Loucy (cell line): ENCODE measurements around the gene MEAK7.

ENCODE experiments used
- H2AFZ ChIP-seq: fragments of 200-600 bp; sonication (generic); 2 replicates; pipeline ENCODE4 v1.6.0; 2016; ENCODE audit warnings: antibody characterized with exemption, mild to moderate bottlenecking, low read length, moderate library complexity
- H3F3A ChIP-seq: fragments of 200-600 bp; 2 replicates; pipeline ENCODE4 v1.6.0; 2016; ENCODE audit warnings: antibody characterized with exemption, low read depth, mild to moderate bottlenecking
- H3K27me3 ChIP-seq: fragments of 200-600 bp; sonication (generic); 2 replicates; pipeline ENCODE4 v1.6.1; 2014; ENCODE audit warnings: low read length, mild to moderate bottlenecking; ENCODE audit not compliant: insufficient read depth, poor library complexity, severe bottlenecking
- H3K36me3 ChIP-seq: fragments of 200-600 bp; sonication (generic); 2 replicates; pipeline ENCODE4 v1.6.1; 2016; ENCODE audit warnings: low read length; ENCODE audit not compliant: insufficient read depth
- H3K4me1 ChIP-seq: fragments of 200-600 bp; sonication (generic); 2 replicates; pipeline ENCODE4 v1.5.1; 2014; ENCODE audit warnings: low read length, mild to moderate bottlenecking; ENCODE audit not compliant: insufficient read depth, poor library complexity, severe bottlenecking
- H3K4me2 ChIP-seq: fragments of 200-600 bp; sonication (generic); 2 replicates; pipeline ENCODE4 v1.6.0; 2014; ENCODE audit warnings: antibody characterized with exemption, low read length, low read depth, mild to moderate bottlenecking; ENCODE audit not compliant: poor library complexity, severe bottlenecking
- H3K4me3 ChIP-seq: fragments of 200-600 bp; sonication (generic); 2 replicates; pipeline ENCODE4 v1.5.1; 2014; ENCODE audit warnings: low read length, mild to moderate bottlenecking, mixed read lengths; ENCODE audit not compliant: poor library complexity, severe bottlenecking
- H3K79me2 ChIP-seq: fragments of 200-600 bp; sonication (generic); 2 replicates; pipeline ENCODE4 v1.6.1; 2014; ENCODE audit warnings: low read length; ENCODE audit not compliant: insufficient read depth
- H3K9ac ChIP-seq: fragments of 200-600 bp; sonication (generic); 2 replicates; pipeline ENCODE4 v1.6.0; 2014; ENCODE audit warnings: mild to moderate bottlenecking, low read depth, low read length, moderate library complexity; ENCODE audit not compliant: poor library complexity, severe bottlenecking
- H3K9me2 ChIP-seq: fragments of 200-600 bp; sonication (generic); replicated peaks from 2 replicates; pipeline ENCODE4 v1.6.1; 2016; ENCODE audit warnings: low read depth, low read length, mixed read lengths
- H3K9me3 ChIP-seq: fragments of 200-600 bp; sonication (generic); 2 replicates; pipeline ENCODE4 v1.6.1; 2014; ENCODE audit warnings: mild to moderate bottlenecking, antibody characterized with exemption, low read length, low read depth; ENCODE audit not compliant: insufficient read depth
- H4K20me1 ChIP-seq: fragments of 200-600 bp; sonication (generic); 2 replicates; pipeline ENCODE4 v1.6.0; 2014; ENCODE audit warnings: antibody characterized with exemption, low read length, mild to moderate bottlenecking; ENCODE audit not compliant: insufficient read depth, poor library complexity, severe bottlenecking
- EZH2phosphoT487 ChIP-seq: fragments of 200-600 bp; IDR thresholded peaks from 2 replicates; pipeline ENCODE4 v1.6.1; 2018; ENCODE audit warnings: antibody characterized with exemption, mild to moderate bottlenecking, moderate library complexity, borderline replicate concordance
- TF ChIP-seq, protein P1 (sequence below): fragments of 200-600 bp; sonication (generic); conservative IDR thresholded peaks from 2 replicates; pipeline ENCODE4 v1.5.1; 2014; ENCODE audit warnings: mild to moderate bottlenecking, antibody characterized with exemption, low read length

MEAK7 gene

DNA sequence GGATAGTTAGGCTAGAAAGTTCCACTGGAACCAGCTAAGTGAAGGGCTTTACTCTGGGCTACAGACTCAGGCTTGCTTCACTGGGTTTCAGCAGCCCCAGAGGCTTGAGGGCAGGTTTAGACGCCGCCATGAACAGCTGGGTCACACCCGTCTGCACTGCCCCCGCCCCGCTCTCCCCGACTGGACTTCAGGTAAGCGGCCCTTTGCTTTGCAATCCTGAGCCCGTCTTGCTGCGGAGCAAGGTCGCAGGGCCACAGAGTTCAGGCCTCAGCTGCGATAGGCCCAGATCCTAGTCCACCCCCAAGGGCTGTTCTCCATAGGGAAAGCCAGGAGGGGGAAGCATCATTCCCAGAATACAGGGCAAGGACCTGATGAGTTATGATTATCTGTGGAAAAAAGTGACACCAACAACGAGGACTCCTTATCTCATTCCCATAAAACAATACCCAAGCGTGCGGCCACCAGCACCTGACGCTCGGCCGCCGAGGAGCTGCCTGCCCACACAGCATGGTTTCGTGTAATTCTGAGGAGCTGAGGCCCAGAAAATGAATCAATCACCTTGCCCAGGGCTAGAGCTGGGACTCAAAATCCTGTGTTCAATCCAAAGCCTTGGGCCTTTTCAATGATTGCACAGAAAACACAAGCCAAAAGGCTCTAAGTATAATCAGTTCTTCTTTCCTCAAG is 20.4 kb downstream of the MEAK7 start:
- Histone ChIP-seq H3K27me3 (no peaks in the 10 kb centered on the region), H4K20me1 (no peaks in the 10 kb centered on the region), H2AFZ (no peak overlapping the region), H3K9ac (no peak overlapping the region), H3K4me2 (no peak overlapping the region), H3K4me1 (peaks cover 2% of the 10 kb centered on the region), H3K9me3 (no peaks in the 10 kb centered on the region), H3K36me3 (no peaks in the 10 kb centered on the region), H3K79me2 (no peaks in the 10 kb centered on the region), H3F3A (no peaks in the 10 kb centered on the region), H3K4me3 (no peak overlapping the region), H3K9me2 (no peaks in the 10 kb centered on the region)
- TF ChIP-seq, protein P1, sequence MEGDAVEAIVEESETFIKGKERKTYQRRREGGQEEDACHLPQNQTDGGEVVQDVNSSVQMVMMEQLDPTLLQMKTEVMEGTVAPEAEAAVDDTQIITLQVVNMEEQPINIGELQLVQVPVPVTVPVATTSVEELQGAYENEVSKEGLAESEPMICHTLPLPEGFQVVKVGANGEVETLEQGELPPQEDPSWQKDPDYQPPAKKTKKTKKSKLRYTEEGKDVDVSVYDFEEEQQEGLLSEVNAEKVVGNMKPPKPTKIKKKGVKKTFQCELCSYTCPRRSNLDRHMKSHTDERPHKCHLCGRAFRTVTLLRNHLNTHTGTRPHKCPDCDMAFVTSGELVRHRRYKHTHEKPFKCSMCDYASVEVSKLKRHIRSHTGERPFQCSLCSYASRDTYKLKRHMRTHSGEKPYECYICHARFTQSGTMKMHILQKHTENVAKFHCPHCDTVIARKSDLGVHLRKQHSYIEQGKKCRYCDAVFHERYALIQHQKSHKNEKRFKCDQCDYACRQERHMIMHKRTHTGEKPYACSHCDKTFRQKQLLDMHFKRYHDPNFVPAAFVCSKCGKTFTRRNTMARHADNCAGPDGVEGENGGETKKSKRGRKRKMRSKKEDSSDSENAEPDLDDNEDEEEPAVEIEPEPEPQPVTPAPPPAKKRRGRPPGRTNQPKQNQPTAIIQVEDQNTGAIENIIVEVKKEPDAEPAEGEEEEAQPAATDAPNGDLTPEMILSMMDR: no peak
- no peak for TF ChIP-seq EZH2phosphoT487

DNA sequence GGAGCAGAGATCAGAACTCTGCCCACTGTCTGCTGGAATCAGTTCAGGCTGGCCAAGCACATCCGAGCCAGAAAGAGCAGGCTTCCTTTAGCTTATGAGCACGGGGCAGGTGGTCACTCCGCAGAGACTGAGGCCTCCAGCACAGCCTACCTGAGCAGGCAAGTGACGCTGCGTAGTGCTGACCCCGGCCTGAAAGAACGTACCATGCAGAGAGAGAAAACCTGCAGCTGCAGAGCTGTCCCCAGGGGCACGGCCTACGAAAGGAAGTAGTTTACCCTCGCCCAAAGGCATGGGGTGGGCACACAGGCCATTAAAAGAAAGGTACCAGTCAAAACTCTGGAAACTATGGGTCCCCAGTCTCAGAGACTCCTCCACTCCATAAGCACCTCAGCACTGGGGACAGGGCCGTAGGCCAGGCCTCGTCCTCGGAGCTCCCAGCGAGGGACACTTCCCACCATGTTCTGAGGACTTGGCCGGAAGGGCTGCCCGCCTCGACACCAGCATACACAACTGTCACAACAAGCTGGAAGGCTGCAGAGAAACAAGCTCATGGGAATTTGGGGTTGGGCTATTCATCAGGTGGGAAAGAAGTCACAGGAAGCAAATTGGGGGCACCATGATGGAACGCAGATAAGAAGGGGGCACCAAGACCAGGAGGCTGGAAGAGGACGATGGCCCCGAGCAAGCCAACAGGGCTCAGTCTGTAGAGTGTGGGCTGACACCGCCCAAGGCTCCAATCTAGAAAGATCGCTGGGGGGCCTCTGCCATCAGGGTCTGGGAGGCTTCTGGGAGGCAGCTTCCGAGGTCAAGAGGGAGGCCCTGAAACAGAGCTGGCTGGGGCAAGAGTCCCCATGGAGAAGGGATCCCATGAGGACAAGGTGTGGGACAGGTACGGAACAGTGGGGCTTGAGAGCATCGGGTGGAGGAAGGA is 21.2 kb downstream of the MEAK7 start:
- no peak overlapping the region for H3K4me3 ChIP-seq
- H3K36me3 ChIP-seq: no peaks in the 10 kb centered on the region
- no peaks in the 10 kb centered on the region for H3K79me2 ChIP-seq
- H3K4me1 ChIP-seq: no peaks in the 10 kb centered on the region
- H2AFZ ChIP-seq: no peak overlapping the region
- no peak overlapping the region for H3K9ac ChIP-seq
- TF ChIP-seq EZH2phosphoT487: no peak
- TF ChIP-seq, protein P1: no peak
- H3K27me3 ChIP-seq: no peaks in the 10 kb centered on the region
- H4K20me1 ChIP-seq: no peaks in the 10 kb centered on the region
- no peaks in the 10 kb centered on the region for H3F3A ChIP-seq
- H3K9me3 ChIP-seq: no peaks in the 10 kb centered on the region
- H3K9me2 ChIP-seq: no peaks in the 10 kb centered on the region
- no peak overlapping the region for H3K4me2 ChIP-seq

DNA sequence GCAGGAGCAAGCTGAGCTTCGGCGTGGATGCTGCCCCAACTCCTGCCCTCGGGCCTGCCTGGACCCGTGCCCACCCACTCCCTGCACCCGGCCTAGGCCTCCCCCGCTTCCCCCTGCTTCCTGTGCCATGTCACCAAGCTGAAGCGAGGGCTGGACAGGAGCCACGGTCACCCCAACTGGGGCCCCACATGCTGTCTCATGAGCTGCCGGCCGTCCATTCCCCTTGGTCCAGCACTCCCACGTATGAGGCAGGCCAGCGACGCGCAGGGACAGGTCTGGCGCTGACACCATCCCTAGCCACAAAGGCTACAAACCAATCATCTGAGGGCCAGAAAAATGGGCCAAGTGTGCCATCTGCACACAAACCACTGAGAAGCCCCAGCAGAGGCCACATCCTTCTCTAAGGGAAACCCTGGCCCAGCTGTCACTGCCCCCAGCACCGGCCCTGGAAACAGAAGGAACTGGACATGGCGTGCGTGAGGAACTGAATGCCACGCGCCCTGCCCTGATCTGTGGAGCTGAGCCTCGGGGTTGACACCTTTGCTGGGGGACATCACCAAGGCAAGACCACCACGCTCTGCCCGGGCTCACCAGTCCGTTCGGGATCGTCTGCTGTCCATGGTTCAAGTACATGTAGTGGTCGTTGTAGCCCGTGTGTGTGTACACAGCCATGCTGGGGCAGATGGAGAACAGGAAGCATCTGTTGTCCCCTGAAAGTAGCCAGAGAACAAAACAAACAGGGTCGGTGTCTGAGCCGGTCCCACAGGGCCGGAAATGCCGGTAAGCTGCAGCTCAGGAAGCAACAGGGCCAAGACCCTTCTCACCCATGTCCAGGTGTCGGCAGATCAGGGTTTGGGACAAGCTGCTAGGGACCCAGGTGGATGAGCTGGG is 22.2 kb downstream of the MEAK7 start:
- no peaks in the 10 kb centered on the region for H3K27me3 ChIP-seq
- no peaks in the 10 kb centered on the region for H3K9me2 ChIP-seq
- H3F3A ChIP-seq: no peaks in the 10 kb centered on the region
- H3K4me1 ChIP-seq: no peaks in the 10 kb centered on the region
- H3K36me3 ChIP-seq: no peaks in the 10 kb centered on the region
- no peak overlapping the region for H3K4me2 ChIP-seq
- H3K9me3 ChIP-seq: no peaks in the 10 kb centered on the region
- H3K79me2 ChIP-seq: no peaks in the 10 kb centered on the region
- H3K9ac ChIP-seq: no peak overlapping the region
- H3K4me3 ChIP-seq: no peak overlapping the region
- H2AFZ ChIP-seq: no peak overlapping the region
- no peak for TF ChIP-seq EZH2phosphoT487
- TF ChIP-seq, protein P1: no peak
- no peaks in the 10 kb centered on the region for H4K20me1 ChIP-seq
